OCI-LY7 (cell line): ENCODE measurements around the gene GLIPR1L2. TPM values are rescaled to one million over a fixed set of nuclear protein-coding genes. Genes with fewer than 3 reads are reported as not detected.

ENCODE experiments used
- BruUV-seq: library from RNA; stranded (reverse); fragments of 400-500 nt; replicated peaks from 2 replicates; lab custom pipeline; 2021; lab: Mats Ljungman, UMichigan
- CTCF ChIA-PET: fragments of 300-600 bp; sonication (Branson Sonifier 250); formaldehyde crosslinking; loops from one replicate; lab custom pipeline; 2022; ENCODE audit warnings: antibody characterized with exemption; ENCODE audit not compliant: unreplicated experiment; lab: Charles Lee
- POLR2A ChIA-PET: fragments of 300-600 bp; sonication (Branson Sonifier 250); formaldehyde crosslinking; loops from one replicate; lab custom pipeline; 2022; ENCODE audit warnings: antibody characterized with exemption; lab: Charles Lee
- DNase-seq: peaks from one replicate; pipeline ENCODE4 v3.0.0-alpha.2; 2015; ENCODE audit warnings: low spot score
- H2AFZ ChIP-seq: fragments of 200-600 bp; sonication (generic), shearing (Covaris generic); 2 replicates; pipeline ENCODE4 v1.6.1; 2014; ENCODE audit warnings: mild to moderate bottlenecking, antibody characterized with exemption, low read length, moderate library complexity
- H3K27ac ChIP-seq: fragments of 200-600 bp; sonication (generic); 2 replicates; pipeline ENCODE4 v1.5.1; 2014; ENCODE audit warnings: mixed run types, low read depth, mild to moderate bottlenecking, moderate library complexity, low read length, inconsistent platforms; ENCODE audit not compliant: poor library complexity, severe bottlenecking
- H3K36me3 ChIP-seq: fragments of 200-600 bp; sonication (generic); 2 replicates; pipeline ENCODE4 v1.6.1; 2014; ENCODE audit warnings: mild to moderate bottlenecking, antibody characterized with exemption, low read length, moderate library complexity, mixed read lengths; ENCODE audit not compliant: insufficient read depth
- H3K4me1 ChIP-seq: fragments of 200-600 bp; sonication (generic); 2 replicates; pipeline ENCODE4 v1.5.1; 2014; ENCODE audit warnings: mild to moderate bottlenecking, low read length; ENCODE audit not compliant: insufficient read depth, poor library complexity, severe bottlenecking
- H3K4me2 ChIP-seq: fragments of 200-600 bp; sonication (generic); 2 replicates; pipeline ENCODE4 v1.6.1; 2014; ENCODE audit warnings: mild to moderate bottlenecking, low read length
- H3K4me3 ChIP-seq: fragments of 200-600 bp; sonication (generic); 2 replicates; pipeline ENCODE4 v1.5.1; 2014; ENCODE audit warnings: mild to moderate bottlenecking, low read depth, low read length; ENCODE audit not compliant: poor library complexity, severe bottlenecking
- H3K79me2 ChIP-seq: fragments of 200-600 bp; sonication (generic); 2 replicates; pipeline ENCODE4 v1.6.1; 2016; ENCODE audit warnings: low read depth, mild to moderate bottlenecking, low read length, moderate library complexity, mixed read lengths; ENCODE audit not compliant: insufficient read depth
- H3K9me2 ChIP-seq: fragments of 200-600 bp; sonication (generic); 2 replicates; pipeline ENCODE4 v1.6.1; 2016; ENCODE audit warnings: mild to moderate bottlenecking, low read length, mixed read lengths; ENCODE audit not compliant: insufficient read depth
- H3K9me3 ChIP-seq: fragments of 200-600 bp; sonication (generic); 2 replicates; pipeline ENCODE4 v1.6.1; 2014; ENCODE audit warnings: mild to moderate bottlenecking, mixed run types, low read length, mixed read lengths
- H4K20me1 ChIP-seq: fragments of 200-600 bp; sonication (generic); 2 replicates; pipeline ENCODE4 v1.6.1; 2014; ENCODE audit warnings: mild to moderate bottlenecking, antibody characterized with exemption, low read length, moderate library complexity, mixed read lengths; ENCODE audit not compliant: insufficient read depth
- EZH2phosphoT487 ChIP-seq: fragments of 200-600 bp; sonication (generic); IDR thresholded peaks from 2 replicates; pipeline ENCODE4 v1.6.1; 2018; ENCODE audit warnings: low read depth, borderline replicate concordance, mild to moderate bottlenecking, mixed run types, antibody characterized with exemption, low read length, moderate library complexity, mixed read lengths
- intact Hi-C: fragments of 100-400 bp; cut with micrococcal nuclease; formaldehyde crosslinking; loops from one replicate; pipeline ENCODE4 v1.10.0; 2022; ENCODE audit not compliant: unreplicated experiment
- total RNA-seq, 2 experiments: library from RNA; depleted of rRNA in 1 of 2; stranded (reverse); fragments of >200 nt in 1 of 2; shearing (Covaris generic) in 1 of 2; gene quantifications; 2 replicates each; pipeline ENCODE4 v1.2.3, GENCODE V29; 2014 to 2022
- TF ChIP-seq, protein P1 (sequence below): fragments of 200-600 bp; sonication (generic); conservative IDR thresholded peaks from 2 replicates; pipeline ENCODE4 v1.5.1; 2014; ENCODE audit warnings: mild to moderate bottlenecking, antibody characterized with exemption, low read length, moderate library complexity, mixed read lengths

The GLIPR1L2 gene
- total RNA-seq, 2 experiments from 2014 or later, result not detected

DNA sequence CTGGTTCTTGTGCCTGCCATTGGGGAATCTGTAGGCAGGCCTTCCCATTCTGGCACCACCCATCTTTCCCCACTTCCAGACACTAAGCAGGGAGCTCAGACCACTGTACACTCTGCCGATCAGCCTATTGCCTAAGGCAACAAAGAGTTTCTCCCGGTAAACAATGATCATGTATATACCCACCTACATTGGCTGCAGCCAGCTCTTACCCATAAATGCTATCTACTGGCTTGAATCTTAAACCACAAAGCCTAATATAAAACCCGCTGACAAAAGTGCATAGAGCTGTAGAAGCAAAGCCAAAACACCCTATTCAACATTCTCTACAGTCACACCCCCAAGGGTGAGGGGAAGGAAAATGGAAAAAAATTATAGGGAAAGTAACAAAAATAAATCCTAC is 68.9 kb downstream of the GLIPR1L2 start:
- Histone ChIP-seq H2AFZ (no peak overlapping the region), H3K27ac (no peak overlapping the region), H3K9me2 (no peaks in the 10 kb centered on the region), H3K79me2 (no peaks in the 10 kb centered on the region), H3K4me1 (no peaks in the 10 kb centered on the region), H4K20me1 (no peaks in the 10 kb centered on the region), H3K9me3 (peaks cover 4% of the 10 kb centered on the region; the same call in 1 of the 2 replicates), H3K36me3 (no peaks in the 10 kb centered on the region), H3K4me3 (no peak overlapping the region), H3K4me2 (no peak overlapping the region)
- no TSS peak for BruUV-seq
- intact Hi-C loops, result no loop called here
- ChIA-PET POLR2A (interaction anchor here (1.0 to 1.3 kb wide), 2 partner anchors 13 to 15 kb away, joined by 3 read pairs; no protein-coding TSS in a partner anchor), CTCF (no interaction called here)
- TF ChIP-seq, protein P1, sequence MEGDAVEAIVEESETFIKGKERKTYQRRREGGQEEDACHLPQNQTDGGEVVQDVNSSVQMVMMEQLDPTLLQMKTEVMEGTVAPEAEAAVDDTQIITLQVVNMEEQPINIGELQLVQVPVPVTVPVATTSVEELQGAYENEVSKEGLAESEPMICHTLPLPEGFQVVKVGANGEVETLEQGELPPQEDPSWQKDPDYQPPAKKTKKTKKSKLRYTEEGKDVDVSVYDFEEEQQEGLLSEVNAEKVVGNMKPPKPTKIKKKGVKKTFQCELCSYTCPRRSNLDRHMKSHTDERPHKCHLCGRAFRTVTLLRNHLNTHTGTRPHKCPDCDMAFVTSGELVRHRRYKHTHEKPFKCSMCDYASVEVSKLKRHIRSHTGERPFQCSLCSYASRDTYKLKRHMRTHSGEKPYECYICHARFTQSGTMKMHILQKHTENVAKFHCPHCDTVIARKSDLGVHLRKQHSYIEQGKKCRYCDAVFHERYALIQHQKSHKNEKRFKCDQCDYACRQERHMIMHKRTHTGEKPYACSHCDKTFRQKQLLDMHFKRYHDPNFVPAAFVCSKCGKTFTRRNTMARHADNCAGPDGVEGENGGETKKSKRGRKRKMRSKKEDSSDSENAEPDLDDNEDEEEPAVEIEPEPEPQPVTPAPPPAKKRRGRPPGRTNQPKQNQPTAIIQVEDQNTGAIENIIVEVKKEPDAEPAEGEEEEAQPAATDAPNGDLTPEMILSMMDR, result no peak
- no peak for TF ChIP-seq EZH2phosphoT487
- no peak for DNase-seq

DNA sequence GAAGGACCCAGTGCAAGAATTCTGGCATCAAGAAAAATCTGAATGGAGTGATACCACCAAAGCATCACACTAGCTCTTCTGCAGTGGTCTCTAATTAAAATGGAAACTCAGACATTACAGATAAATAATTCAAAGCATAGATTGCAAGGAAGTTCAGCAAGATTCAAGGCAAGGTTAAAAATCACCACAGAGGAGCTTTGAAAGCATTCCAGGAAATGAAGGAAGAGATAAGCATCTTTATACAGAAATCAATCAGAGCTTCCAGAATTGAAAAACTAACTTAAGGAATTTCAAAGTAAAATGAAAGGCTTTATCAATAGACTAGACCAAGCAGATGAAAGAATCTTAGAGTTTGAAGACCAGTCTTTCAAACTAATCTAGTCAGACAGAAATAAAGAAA is 69.3 kb downstream of the GLIPR1L2 start:
- TF ChIP-seq, protein P1, result no peak
- no peak for TF ChIP-seq EZH2phosphoT487
- DNase-seq, result no peak
- Histone ChIP-seq H3K4me1 (no peaks in the 10 kb centered on the region), H3K27ac (no peak overlapping the region), H3K9me2 (no peaks in the 10 kb centered on the region), H3K4me3 (no peak overlapping the region), H3K36me3 (no peaks in the 10 kb centered on the region), H3K79me2 (no peaks in the 10 kb centered on the region), H3K4me2 (no peak overlapping the region), H4K20me1 (no peaks in the 10 kb centered on the region), H2AFZ (no peak overlapping the region), H3K9me3 (peaks cover 4% of the 10 kb centered on the region; the same call in 1 of the 2 replicates)
- POLR2A ChIA-PET, result interaction anchor here (0.6 to 1.3 kb wide), 4 partner anchors 9 to 122 kb away, joined by 3 to 5 read pairs (median 3); no protein-coding TSS in a partner anchor
- intact Hi-C loops, result no loop called here
- CTCF ChIA-PET, result no interaction called here
- no TSS peak for BruUV-seq
